GM20000 (cell line): Measurements from ENCODE around the gene CYP2W1.

ENCODE experiments used
- DNase-seq: peaks from one replicate; pipeline ENCODE4 v3.0.0; 2012; ENCODE audit warnings: low spot score
- TF ChIP-seq, protein P1 (sequence below): IDR thresholded peaks from 2 replicates; pipeline ENCODE4 v1.5.1; 2012; ENCODE audit warnings: mild to moderate bottlenecking, control low read depth; ENCODE audit errors: extremely low read depth, missing control alignments

Gene CYP2W1

DNA sequence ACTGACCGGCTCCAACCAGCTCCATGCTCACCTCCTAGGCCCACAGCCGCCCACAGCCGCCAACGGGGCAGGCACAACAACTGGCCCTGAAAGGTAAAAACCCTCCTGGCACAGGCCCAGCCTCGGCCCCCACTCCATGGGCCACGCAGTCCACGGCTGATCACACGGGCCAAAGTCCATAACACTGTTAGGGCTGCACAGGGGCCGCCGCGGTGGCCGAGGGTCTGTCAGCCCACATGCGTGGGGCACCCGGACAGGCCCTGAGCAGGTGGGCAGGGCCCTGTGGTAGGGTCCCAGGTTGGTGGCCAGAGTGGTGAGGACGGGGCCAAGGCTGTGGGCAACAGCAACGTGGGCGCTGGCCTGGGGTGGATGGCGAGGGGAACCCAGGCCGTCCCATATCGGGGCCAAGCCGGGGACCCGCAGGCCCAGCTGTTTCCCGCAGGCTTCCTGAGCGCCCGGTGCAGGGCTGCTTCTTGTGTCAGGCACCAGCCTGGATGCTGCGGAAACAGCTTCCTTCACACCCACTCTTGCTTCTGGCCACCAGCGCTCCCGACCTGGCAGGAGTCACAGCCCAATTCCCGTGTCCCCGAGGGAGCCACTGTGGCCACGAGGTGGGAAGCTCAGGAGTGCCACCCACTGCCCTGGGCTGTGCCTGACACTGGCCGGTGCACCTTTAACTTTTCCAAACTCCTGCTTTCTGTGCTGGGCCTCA, 29.2 kb downstream of the CYP2W1 start:
- DNase-seq, result no peak
- TF ChIP-seq, protein P1, sequence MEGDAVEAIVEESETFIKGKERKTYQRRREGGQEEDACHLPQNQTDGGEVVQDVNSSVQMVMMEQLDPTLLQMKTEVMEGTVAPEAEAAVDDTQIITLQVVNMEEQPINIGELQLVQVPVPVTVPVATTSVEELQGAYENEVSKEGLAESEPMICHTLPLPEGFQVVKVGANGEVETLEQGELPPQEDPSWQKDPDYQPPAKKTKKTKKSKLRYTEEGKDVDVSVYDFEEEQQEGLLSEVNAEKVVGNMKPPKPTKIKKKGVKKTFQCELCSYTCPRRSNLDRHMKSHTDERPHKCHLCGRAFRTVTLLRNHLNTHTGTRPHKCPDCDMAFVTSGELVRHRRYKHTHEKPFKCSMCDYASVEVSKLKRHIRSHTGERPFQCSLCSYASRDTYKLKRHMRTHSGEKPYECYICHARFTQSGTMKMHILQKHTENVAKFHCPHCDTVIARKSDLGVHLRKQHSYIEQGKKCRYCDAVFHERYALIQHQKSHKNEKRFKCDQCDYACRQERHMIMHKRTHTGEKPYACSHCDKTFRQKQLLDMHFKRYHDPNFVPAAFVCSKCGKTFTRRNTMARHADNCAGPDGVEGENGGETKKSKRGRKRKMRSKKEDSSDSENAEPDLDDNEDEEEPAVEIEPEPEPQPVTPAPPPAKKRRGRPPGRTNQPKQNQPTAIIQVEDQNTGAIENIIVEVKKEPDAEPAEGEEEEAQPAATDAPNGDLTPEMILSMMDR, result no peak

DNA sequence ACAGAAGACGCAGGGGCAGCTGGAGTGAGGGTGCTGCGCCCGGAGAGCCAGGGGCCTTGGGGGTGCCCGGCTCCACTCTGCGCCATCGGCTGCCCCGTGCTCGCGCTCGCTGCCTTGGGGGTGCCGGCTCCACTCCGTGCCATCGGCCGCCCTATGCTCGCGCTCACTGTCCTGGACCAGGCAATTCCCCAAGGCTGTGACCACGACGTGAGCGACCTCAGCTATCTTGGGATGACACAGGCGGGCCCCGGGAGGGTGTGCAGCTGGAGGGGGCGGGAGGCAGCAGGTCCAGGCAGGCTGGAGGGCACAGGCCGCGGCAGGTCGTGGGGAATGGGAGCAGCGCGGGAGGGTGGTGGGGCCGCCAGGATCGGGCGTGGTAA, 29.7 kb downstream of the CYP2W1 start:
- DNase-seq, result no peak
- TF ChIP-seq, protein P1, result no peak

DNA sequence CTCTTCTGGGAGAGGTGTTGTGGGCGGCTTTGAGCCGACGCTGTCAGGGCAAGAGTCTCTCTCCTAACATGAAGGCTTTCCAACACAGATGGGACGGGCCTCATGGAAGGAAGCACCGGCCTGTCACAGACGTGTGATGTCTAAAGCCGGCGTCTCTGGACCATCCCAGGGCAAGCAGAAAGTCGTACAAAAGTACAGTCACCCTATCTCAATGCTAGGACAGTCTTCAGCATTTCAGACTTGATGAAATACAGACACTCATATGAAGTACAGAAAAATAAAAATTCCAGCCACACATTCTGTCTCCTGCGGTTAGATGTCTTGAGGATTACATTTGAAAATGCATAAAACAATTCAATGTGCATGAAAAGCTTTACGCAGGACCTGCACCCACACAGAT, 30.6 kb downstream of the CYP2W1 start:
- TF ChIP-seq, protein P1, result no peak
- no peak for DNase-seq

DNA sequence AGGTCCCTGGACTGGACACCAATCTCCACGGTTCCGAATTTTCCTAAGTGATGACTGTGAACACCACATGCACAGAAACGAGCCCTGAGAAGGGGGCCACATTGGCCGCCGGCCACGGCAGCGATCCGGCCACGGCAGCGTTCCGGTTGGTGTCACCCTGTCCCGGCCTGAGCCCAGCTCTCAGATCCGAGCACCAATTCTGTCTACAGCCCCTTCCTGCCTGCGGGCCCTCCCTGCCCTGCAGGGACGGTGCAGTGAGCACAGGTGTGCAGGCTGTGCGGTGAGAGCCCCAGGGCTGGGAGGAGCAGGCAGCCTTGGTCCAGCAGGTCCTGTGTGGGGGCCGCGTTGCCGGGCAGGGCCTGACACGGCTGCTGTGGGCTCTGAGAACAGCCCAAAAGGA, 31.7 kb downstream of the CYP2W1 start:
- DNase-seq, result no peak

DNA sequence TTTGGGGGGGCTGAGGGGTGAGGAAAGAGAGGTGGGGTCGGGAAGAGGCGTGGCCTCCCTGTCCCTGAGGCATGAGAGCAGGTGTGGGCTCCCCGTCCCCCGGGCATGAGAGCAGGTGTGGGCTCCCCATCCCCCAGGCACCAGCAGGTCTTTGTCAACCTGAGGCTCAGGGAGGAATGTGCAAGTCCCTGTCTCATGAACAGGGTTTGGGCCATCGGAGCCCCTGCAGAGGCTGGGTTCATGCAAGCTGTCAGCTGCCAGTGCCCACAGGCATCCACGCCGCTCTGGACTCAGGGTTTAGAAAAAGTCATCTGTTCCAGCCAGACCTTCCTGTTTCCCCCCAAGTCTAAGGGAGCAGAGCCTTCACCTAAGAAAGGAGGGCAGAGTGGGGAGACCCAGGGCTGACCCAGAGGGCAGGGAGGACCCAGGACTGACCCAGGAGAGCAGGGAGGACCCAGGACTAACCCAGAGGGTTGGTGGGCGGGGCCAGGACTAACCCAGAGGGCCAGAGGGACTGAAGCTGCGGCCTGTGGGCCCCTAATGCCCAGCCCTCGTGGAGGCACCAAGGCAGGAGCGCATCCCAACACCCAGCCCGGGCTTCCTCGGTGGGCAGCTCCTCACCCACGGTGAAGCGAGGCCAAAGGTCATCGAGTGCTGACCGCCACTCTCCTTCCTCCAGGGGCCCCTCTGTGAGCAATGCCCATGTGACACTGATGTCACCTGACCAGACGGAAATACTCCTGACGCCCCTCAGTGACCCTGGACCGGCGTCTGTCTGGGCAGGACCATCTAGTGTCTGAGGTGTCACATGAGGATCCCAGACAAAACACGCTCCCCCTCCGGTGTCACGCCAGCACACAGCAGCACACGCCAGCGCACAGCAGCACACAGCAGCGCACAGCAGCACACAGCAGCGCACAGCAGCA, 32.5 kb downstream of the CYP2W1 start:
- TF ChIP-seq, protein P1, result no peak

More for the DNA sequence above, 31.7 kb downstream of the CYP2W1 start:
- TF ChIP-seq, protein P1, result no peak

DNA sequence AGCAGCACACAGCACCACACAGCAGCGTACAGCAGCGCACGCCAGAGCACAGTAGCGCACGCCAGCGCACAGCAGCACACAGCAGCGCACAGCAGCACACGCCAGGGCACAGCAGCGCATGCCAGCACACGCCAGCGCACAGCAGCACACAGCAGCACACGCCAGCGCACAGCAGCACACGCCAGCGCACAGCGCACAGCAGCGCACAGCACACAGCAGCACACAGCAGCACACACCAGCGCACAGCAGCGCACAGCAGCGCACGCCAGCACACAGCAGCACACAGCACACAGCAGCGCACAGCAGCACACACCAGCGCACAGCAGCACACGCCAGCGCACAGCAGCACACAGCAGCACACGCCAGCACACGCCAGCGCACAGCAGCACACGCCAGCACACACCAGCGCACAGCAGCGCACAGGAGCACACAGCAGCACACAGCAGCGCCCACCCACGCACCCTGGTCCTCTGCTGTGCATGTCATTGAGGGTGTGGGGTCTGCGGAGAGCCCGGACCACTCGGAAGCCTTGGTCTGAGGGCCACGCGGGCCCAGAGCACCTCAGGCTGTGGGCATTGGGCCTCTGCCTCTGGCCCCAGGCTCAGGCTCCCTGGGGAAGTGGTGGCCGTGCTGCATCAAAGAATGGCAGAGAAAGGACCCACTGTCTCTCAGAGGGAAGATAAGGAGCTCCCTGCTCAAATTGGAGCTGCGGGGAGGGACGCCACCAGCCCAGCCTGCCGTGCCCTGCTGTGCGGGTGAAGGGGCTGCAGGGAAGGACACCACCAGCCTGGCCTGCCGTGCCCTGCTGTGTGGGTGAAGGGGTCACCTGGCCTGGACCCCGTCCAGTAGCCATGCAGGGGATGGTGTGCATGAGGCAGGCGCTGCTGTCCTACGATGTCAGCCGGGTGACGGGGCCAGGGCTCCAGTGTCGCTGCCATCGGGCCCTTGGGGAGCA, 33.9 kb downstream of the CYP2W1 start:
- TF ChIP-seq, protein P1, result no peak
- DNase-seq, result no peak

More for the DNA sequence above, 32.5 kb downstream of the CYP2W1 start:
- no peak for DNase-seq
